OCI-LY3 (cell line): Measurements from ENCODE around the gene ARHGEF17.
A peak's percentile ranks its signal among the peaks of the same experiment; 100 is the strongest.

Experiments
- H2AFZ ChIP-seq: fragments of 200-600, 300-600 bp; shearing (Covaris generic); 2 replicates; pipeline ENCODE4 v1.6.0; 2014; ENCODE audit warnings: antibody characterized with exemption, low read depth, low read length
- H3K27ac ChIP-seq: fragments of 200-600, 300-600 bp; sonication (generic); 2 replicates; pipeline ENCODE4 v1.5.1; 2014; ENCODE audit warnings: mild to moderate bottlenecking, low read length, moderate library complexity, mixed read lengths
- H3K27me3 ChIP-seq: fragments of 200-600, 300-600 bp; sonication (generic); 2 replicates; pipeline ENCODE4 v1.6.1; 2014; ENCODE audit warnings: low read depth, low read length, mixed read lengths
- H3K36me3 ChIP-seq: fragments of 200-600, 300-600 bp; sonication (generic); replicated peaks from 2 replicates; pipeline ENCODE3; 2014; ENCODE audit warnings: low read depth, low read length, mixed read lengths
- H3K4me1 ChIP-seq: fragments of 300-600, 200-600 bp; sonication (generic); 2 replicates; pipeline ENCODE4 v1.6.1; 2014; ENCODE audit warnings: low read length, mixed read lengths
- H3K4me2 ChIP-seq: fragments of 200-600, 300-600 bp; sonication (generic); 2 replicates; pipeline ENCODE4 v1.6.1; 2014; ENCODE audit warnings: low read length, mixed read lengths
- H3K4me3 ChIP-seq: fragments of 300-600, 200-600 bp; sonication (generic); 2 replicates; pipeline ENCODE4 v1.5.1; 2014; ENCODE audit warnings: antibody characterized with exemption, mild to moderate bottlenecking, low read length, moderate library complexity
- H3K79me2 ChIP-seq: fragments of 300-600, 200-600 bp; shearing (Covaris generic); 2 replicates; pipeline ENCODE4 v1.6.1; 2014; ENCODE audit warnings: mild to moderate bottlenecking, low read length, mixed read lengths
- H3K9ac ChIP-seq: fragments of 300-600, 200-600 bp; shearing (Covaris generic); 2 replicates; pipeline ENCODE4 v1.6.0; 2014; ENCODE audit warnings: mild to moderate bottlenecking, low read length, moderate library complexity
- H3K9me3 ChIP-seq: fragments of 200-600, 300-600 bp; shearing (Covaris generic); 2 replicates; pipeline ENCODE4 v1.6.1; 2014; ENCODE audit warnings: low read length, mixed read lengths; ENCODE audit not compliant: insufficient read depth
- H4K20me1 ChIP-seq: fragments of 200-600, 300-600 bp; sonication (generic); 2 replicates; pipeline ENCODE4 v1.6.1; 2016; ENCODE audit warnings: low read length, mixed read lengths; ENCODE audit not compliant: insufficient read depth
- EZH2phosphoT487 ChIP-seq: fragments of 200-600 bp; shearing (Covaris generic); IDR thresholded peaks from 2 replicates; pipeline ENCODE4 v1.6.1; 2018; ENCODE audit warnings: antibody characterized with exemption, mixed run types, low read depth
- TF ChIP-seq, protein P1 (sequence below): fragments of 200-600, 300-600 bp; sonication (generic); IDR thresholded peaks from 2 replicates; pipeline ENCODE4 v1.5.1; 2014; ENCODE audit warnings: antibody characterized with exemption, low read length, low read depth

Gene ARHGEF17

DNA sequence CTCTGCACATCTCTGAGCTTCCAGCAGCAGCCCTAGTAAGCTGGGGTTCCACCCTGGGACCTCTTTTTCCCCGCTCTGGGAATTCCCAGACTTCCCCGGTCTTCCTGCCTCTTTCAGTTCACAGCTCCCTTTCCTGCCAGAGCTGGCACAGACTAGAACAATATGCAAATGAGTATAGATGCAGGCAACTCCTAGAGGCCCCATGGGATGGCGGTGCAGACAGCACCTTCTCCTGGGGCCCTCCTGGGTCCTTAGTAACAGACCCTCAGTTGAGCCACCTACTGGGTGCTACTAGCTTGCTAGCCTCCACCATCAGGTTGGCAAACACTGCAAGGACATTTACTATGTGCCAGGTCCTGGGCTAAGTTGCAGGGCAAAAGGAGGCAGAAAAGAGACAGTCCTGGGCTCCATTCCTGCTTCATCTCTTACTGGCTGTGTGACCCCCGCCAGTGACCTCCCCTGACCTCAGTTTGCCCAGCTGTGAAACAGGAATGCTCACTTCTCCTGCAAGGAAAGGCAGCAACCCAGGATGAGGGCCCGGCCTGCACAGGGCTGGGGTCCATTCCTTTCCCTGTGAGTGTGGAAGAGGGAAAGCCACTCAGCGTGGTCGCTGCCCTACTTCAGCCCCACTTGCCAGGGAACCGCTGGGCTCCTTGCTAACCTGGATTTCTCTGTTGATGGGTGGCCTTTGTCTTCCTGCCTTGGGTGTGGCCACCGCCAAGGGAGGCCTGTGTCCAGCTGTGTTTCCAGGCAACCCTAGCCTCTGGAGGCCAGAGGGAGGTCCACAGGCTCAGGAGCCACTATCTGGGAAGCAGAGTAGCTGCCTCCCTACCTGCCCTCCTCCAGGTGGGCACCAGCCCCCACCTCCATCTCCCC lies 75.4 kb downstream of the ARHGEF17 start:
- peak overlapping the region; percentile 8; the same call in 1 of the 2 replicates for H3K9ac ChIP-seq
- H4K20me1 ChIP-seq: peaks cover 51% of the 10 kb centered on the region

DNA sequence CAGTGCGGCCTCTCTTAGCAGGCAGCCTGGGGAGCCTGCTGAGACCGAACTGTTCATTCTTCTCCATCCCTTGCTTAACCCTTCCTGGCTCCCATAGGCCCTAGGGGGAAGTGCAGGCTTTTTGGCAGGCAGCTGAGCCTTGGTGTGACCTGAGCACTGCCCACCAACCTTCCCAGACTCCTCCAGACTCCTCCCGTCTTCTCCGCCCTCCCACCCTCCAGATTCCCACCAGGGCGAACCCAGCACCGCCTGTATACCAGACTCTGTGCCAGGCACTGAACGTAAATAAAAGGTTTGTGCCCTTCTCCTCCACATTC lies 76.0 kb downstream of the ARHGEF17 start:
- peaks cover 64% of the 10 kb centered on the region for H3K4me1 ChIP-seq
- no peaks in the 10 kb centered on the region for H3K36me3 ChIP-seq
- no peaks in the 10 kb centered on the region for H3K27me3 ChIP-seq
- H3K4me2 ChIP-seq: peak overlapping the region; percentile 81
- H3K9me3 ChIP-seq: no peaks in the 10 kb centered on the region
- no peak overlapping the region for H2AFZ ChIP-seq
- H3K4me3 ChIP-seq: no peak overlapping the region; the same call in 1 of the 2 replicates
- TF ChIP-seq EZH2phosphoT487: no peak
- TF ChIP-seq, protein P1, sequence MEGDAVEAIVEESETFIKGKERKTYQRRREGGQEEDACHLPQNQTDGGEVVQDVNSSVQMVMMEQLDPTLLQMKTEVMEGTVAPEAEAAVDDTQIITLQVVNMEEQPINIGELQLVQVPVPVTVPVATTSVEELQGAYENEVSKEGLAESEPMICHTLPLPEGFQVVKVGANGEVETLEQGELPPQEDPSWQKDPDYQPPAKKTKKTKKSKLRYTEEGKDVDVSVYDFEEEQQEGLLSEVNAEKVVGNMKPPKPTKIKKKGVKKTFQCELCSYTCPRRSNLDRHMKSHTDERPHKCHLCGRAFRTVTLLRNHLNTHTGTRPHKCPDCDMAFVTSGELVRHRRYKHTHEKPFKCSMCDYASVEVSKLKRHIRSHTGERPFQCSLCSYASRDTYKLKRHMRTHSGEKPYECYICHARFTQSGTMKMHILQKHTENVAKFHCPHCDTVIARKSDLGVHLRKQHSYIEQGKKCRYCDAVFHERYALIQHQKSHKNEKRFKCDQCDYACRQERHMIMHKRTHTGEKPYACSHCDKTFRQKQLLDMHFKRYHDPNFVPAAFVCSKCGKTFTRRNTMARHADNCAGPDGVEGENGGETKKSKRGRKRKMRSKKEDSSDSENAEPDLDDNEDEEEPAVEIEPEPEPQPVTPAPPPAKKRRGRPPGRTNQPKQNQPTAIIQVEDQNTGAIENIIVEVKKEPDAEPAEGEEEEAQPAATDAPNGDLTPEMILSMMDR: no peak
- peak overlapping the region; percentile 65; the same call in 1 of the 2 replicates for H3K9ac ChIP-seq
- H3K79me2 ChIP-seq: peaks cover 99% of the 10 kb centered on the region
- H4K20me1 ChIP-seq: peaks cover 45% of the 10 kb centered on the region
- H3K27ac ChIP-seq: peak overlapping the region; percentile 82

More for the DNA sequence above, 75.4 kb downstream of the ARHGEF17 start:
- Histone ChIP-seq H3K4me3 (peak overlapping the region; percentile 8; the same call in 1 of the 2 replicates), H3K4me1 (peaks cover 69% of the 10 kb centered on the region), H3K27ac (peak overlapping the region; percentile 82), H3K27me3 (no peaks in the 10 kb centered on the region), H3K79me2 (peaks cover 100% of the 10 kb centered on the region), H3K4me2 (peak overlapping the region; percentile 57), H3K9me3 (no peaks in the 10 kb centered on the region), H2AFZ (no peak overlapping the region), H3K36me3 (no peaks in the 10 kb centered on the region)
- TF ChIP-seq, protein P1: peak; percentile 27
- TF ChIP-seq EZH2phosphoT487: no peak

DNA sequence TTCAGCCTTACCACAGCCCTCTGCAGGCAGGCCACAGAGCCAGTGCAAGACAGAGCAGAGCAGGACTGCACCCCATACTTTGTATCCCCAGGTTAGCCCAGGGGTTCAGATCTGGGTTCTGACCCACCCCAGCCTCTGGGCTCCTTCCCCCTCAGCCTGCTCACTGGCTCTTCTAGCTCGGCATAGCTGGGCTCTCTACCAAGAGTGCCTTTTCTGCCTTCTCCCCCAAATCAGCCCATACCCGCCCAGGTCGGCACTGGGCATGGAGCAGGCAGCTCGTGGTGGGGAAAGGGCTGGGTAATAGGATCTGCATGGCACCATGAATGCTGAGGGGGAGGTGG lies 76.4 kb downstream of the ARHGEF17 start:
- H3K27me3 ChIP-seq: no peaks in the 10 kb centered on the region
- no peaks in the 10 kb centered on the region for H3K9me3 ChIP-seq
- peak overlapping the region; percentile 82 for H3K27ac ChIP-seq
- no peaks in the 10 kb centered on the region for H3K36me3 ChIP-seq
- H2AFZ ChIP-seq: no peak overlapping the region
- peak overlapping the region; percentile 59 for H3K4me3 ChIP-seq
- peaks cover 45% of the 10 kb centered on the region for H4K20me1 ChIP-seq
- peaks cover 99% of the 10 kb centered on the region for H3K79me2 ChIP-seq
- H3K9ac ChIP-seq: peak overlapping the region; percentile 65; the same call in 1 of the 2 replicates
- H3K4me1 ChIP-seq: peaks cover 61% of the 10 kb centered on the region
- peak overlapping the region; percentile 81 for H3K4me2 ChIP-seq
- TF ChIP-seq, protein P1: no peak
- TF ChIP-seq EZH2phosphoT487: no peak

DNA sequence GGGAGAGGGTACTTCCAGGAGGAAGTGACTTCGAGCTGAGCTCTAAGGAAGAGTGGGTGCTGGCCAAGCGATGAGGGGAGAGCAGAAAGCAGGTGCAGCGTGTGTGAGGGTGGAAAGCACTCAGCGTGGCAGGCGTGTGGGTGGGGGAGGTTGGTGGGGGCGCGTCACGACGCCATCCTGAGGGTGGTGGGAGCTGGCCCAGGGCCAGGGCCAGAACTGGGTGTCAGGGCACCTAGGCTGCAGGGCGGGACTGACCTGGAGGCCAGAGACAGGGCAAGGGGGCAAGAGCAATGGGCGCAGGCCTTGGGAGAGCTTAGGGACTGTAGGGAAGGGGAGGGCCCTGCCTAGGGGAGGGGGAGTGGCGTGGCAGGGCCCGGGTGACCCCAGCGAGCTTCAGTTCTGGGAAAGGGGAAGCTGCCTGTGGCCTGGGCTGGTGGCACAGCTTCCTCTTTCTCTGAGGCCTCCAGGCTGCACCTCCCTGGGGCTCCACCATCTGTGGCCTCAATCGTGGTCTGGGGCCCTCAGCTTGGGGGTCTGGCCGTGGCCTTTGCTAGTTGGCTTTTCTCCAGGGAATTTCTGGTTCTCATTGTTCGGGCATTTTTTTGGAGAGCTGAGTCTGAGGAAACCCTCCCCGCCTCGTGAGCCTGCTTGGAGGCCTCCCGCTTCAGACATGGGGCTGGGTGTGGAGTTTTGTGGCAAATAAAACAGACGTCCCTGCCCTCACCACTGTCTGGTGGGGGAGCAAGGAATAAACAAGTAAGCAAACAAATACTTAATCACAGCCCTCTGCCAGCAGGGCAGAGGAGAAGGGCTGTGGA lies 77.0 kb downstream of the ARHGEF17 start:
- peak overlapping the region; percentile 65 for H3K9ac ChIP-seq
- H3K27me3 ChIP-seq: no peaks in the 10 kb centered on the region
- H3K4me2 ChIP-seq: peak overlapping the region; percentile 81
- H3K9me3 ChIP-seq: no peaks in the 10 kb centered on the region
- peak overlapping the region; percentile 82 for H3K27ac ChIP-seq
- H3K36me3 ChIP-seq: no peaks in the 10 kb centered on the region
- peak overlapping the region; percentile 59 for H3K4me3 ChIP-seq
- TF ChIP-seq, protein P1: no peak
- TF ChIP-seq EZH2phosphoT487: no peak
- peaks cover 43% of the 10 kb centered on the region for H4K20me1 ChIP-seq
- peaks cover 61% of the 10 kb centered on the region for H3K4me1 ChIP-seq
- H2AFZ ChIP-seq: no peak overlapping the region
- H3K79me2 ChIP-seq: peaks cover 97% of the 10 kb centered on the region
